ENCODE measurements around the gene PCBP3. TPM values are rescaled to one million over a fixed set of nuclear protein-coding genes. Genes with fewer than 3 reads are reported as not detected.

The PCBP3 gene
- total RNA-seq, 1 experiment from 2014 or later, result not detected

DNA sequence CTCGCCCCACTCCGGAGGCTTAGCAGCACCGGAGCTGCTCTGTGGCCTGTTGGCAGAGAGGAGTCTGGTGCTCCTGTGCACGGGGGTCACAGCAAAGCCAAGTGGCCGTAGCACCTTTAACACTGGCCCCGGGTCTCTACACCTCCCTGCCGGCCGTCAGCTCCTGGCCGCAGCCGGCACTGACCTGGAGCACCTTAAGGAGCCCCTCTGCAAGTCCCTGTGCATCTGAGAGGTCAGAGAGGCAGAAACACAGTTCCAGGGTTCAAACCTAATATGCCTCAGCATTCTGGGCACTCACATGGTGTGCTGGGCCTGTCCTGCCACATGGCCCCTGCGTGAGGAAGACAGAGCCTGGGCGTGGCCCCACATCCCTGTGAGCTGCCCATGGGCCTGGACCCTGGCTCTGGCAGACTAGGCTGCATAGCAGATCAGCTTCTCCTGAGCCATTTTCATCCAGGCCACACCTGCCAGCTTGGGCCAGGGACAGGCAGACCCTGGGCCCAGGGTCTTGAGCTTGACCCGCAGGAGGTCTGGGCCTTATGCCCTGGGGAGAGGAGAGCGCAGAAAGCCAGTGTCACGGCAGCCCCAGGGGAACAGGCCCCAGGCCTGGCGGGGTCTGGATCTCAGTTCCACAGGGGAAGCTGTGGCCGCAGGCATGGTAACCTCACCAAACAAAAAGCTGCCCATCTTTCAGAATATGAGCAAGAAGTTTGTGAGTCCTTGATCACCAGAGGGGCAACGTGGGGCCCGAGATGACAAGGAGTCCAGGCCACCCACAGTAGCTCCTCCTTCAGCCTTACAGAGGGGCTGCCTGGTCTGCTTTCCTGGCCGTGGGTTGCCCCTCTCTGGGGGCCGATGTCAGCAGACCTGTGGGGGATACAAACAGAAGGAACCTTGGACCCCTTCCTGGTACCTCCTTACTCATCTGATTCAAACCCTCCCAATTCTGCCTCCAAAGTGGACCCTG is 192.1 kb downstream of the PCBP3 start:
- Histone ChIP-seq H3K4me3 (no peak overlapping the region), H3K79me2 (ENCODE audit: low read depth) (no peaks in the 10 kb centered on the region), H4K20me1 (ENCODE audit: insufficient read depth) (no peaks in the 10 kb centered on the region), H3K4me1 (replicated peaks; ENCODE audit: insufficient read depth) (peaks cover 8% of the 10 kb centered on the region; the same call in 1 of the 2 replicates), H3K36me3 (ENCODE audit: low read depth) (no peaks in the 10 kb centered on the region), H3K9me2 (ENCODE audit: insufficient read depth) (no peaks in the 10 kb centered on the region), H3K9me3 (ENCODE audit: insufficient read depth, low read depth) (no peaks in the 10 kb centered on the region), H3K27me3 (ENCODE audit: insufficient read depth, low read depth) (no peaks in the 10 kb centered on the region), H2AFZ (no peak overlapping the region), H3K4me2 (no peak overlapping the region), H3K27ac (no peak overlapping the region), H3F3A (ENCODE audit: insufficient read depth, low read depth) (no peaks in the 10 kb centered on the region)
- intact Hi-C loops (cut with micrococcal nuclease; ENCODE audit: unreplicated experiment), result no loop called here
- BruUV-seq (replicated peaks), result no TSS peak
- POLR2A ChIA-PET (ENCODE audit: unreplicated experiment), result no interaction called here
- DNase-seq, result no peak
- CTCF ChIA-PET, result no interaction called here
- no peak for TF ChIP-seq EZH2 (IDR thresholded peaks at IDR 0.05; ENCODE audit: low read depth)
- TF ChIP-seq, protein P1, sequence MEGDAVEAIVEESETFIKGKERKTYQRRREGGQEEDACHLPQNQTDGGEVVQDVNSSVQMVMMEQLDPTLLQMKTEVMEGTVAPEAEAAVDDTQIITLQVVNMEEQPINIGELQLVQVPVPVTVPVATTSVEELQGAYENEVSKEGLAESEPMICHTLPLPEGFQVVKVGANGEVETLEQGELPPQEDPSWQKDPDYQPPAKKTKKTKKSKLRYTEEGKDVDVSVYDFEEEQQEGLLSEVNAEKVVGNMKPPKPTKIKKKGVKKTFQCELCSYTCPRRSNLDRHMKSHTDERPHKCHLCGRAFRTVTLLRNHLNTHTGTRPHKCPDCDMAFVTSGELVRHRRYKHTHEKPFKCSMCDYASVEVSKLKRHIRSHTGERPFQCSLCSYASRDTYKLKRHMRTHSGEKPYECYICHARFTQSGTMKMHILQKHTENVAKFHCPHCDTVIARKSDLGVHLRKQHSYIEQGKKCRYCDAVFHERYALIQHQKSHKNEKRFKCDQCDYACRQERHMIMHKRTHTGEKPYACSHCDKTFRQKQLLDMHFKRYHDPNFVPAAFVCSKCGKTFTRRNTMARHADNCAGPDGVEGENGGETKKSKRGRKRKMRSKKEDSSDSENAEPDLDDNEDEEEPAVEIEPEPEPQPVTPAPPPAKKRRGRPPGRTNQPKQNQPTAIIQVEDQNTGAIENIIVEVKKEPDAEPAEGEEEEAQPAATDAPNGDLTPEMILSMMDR (conservative IDR thresholded peaks at IDR 0.05), result no peak

DNA sequence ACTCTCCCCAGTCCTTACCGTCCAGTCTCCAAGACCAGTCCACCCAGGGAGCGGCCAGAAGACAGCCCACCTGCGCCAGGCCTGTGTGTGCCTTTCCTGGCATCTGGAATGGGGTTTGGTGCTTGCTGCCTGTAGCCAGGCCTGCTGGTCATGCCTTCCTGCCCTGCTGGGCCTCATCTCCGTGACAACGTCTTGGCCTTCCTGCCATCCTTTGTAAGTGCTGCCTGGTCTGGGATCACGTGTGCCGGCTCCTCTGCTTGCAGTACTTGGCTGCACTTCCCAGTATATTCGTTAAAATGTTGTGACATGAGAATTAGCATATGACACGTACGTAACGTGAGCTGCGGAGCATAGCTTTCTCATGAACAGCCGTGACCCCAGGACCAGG is 192.7 kb downstream of the PCBP3 start:
- DNase-seq, result no peak
- TF ChIP-seq, protein P1 (conservative IDR thresholded peaks at IDR 0.05), result no peak
- no peak for TF ChIP-seq EZH2 (IDR thresholded peaks at IDR 0.05; ENCODE audit: low read depth)
- BruUV-seq (replicated peaks), result no TSS peak
- Histone ChIP-seq H3K79me2 (ENCODE audit: low read depth) (no peaks in the 10 kb centered on the region), H3K4me3 (no peak overlapping the region), H3F3A (ENCODE audit: insufficient read depth, low read depth) (no peaks in the 10 kb centered on the region), H3K4me1 (replicated peaks; ENCODE audit: insufficient read depth) (peaks cover 8% of the 10 kb centered on the region; the same call in 1 of the 2 replicates), H2AFZ (no peak overlapping the region), H3K36me3 (ENCODE audit: low read depth) (no peaks in the 10 kb centered on the region), H3K9me3 (ENCODE audit: insufficient read depth, low read depth) (no peaks in the 10 kb centered on the region), H3K27ac (no peak overlapping the region), H3K9me2 (ENCODE audit: insufficient read depth) (no peaks in the 10 kb centered on the region), H3K4me2 (no peak overlapping the region), H4K20me1 (ENCODE audit: insufficient read depth) (no peaks in the 10 kb centered on the region), H3K27me3 (ENCODE audit: insufficient read depth, low read depth) (no peaks in the 10 kb centered on the region)
- CTCF ChIA-PET, result no interaction called here
- intact Hi-C loops (cut with micrococcal nuclease; ENCODE audit: unreplicated experiment), result no loop called here
- POLR2A ChIA-PET (ENCODE audit: unreplicated experiment), result no interaction called here

DNA sequence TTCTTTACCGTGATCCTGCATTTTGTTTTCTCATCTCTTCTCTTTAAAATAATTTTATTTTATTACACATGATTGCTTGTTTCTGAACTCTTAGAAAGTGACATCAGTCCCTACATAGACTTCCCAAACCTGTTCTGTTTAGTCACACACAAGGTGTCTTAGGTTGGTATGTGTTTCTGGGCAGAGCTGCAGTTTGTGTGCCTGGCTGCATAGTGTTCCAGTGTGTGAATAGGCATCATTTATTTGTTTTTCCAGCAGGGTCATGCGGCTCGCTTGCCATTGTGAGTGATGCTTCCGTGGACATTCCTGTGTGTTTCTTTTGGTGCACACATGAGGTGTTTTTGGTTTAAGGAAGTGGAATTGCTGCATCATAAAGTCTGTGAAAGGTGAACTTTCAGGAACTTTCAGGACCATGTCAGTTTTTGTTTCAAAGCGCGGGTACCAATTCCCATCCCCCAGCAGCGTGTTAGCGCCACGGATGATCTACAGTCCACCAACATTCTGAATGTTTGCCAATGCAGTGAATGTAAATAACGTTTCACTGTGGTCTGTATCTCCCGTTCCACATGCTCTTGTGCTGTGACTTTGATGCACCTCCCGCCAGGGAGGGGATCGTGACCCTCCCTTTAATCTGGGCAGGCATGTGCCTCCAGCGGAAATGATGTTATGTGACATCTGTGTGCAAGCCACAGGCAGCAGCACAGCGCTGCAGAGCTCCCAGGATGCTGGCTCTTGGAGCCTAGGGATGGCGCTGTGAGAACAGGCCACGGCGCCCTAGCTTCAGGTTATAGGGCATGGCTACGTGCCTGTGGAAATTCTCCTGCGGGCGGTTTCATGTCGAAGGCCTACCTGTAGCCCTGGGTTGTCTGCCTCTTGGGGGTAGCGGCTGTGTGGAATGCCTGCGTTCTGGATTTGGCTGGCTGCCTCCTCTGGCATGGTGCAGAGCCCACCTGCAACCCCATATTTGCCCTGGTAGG is 193.5 kb downstream of the PCBP3 start:
- CTCF ChIA-PET, result no interaction called here
- H3K9me3 ChIP-seq (ENCODE audit: insufficient read depth, low read depth), result no peaks in the 10 kb centered on the region
- DNase-seq, result no peak
- no peaks in the 10 kb centered on the region for H3F3A ChIP-seq (ENCODE audit: insufficient read depth, low read depth)
- no peaks in the 10 kb centered on the region for H3K9me2 ChIP-seq (ENCODE audit: insufficient read depth)
- TF ChIP-seq, protein P1 (conservative IDR thresholded peaks at IDR 0.05), result no peak
- TF ChIP-seq EZH2 (IDR thresholded peaks at IDR 0.05; ENCODE audit: low read depth), result no peak
- no peaks in the 10 kb centered on the region for H3K27me3 ChIP-seq (ENCODE audit: insufficient read depth, low read depth)
- POLR2A ChIA-PET (ENCODE audit: unreplicated experiment), result no interaction called here
- H3K4me3 ChIP-seq, result no peak overlapping the region
- no peak overlapping the region for H2AFZ ChIP-seq
- no peaks in the 10 kb centered on the region for H4K20me1 ChIP-seq (ENCODE audit: insufficient read depth)
- intact Hi-C loops (cut with micrococcal nuclease; ENCODE audit: unreplicated experiment), result no loop called here
- no peak overlapping the region for H3K4me2 ChIP-seq
- H3K79me2 ChIP-seq (ENCODE audit: low read depth), result no peaks in the 10 kb centered on the region
- H3K27ac ChIP-seq, result no peak overlapping the region
- BruUV-seq (replicated peaks), result no TSS peak
- H3K36me3 ChIP-seq (ENCODE audit: low read depth), result no peaks in the 10 kb centered on the region
- H3K4me1 ChIP-seq (replicated peaks; ENCODE audit: insufficient read depth), result peaks cover 8% of the 10 kb centered on the region; the same call in 1 of the 2 replicates
